ENCODE results near the gene GMPPA. TPM values are rescaled to one million over a fixed set of nuclear protein-coding genes. Genes with fewer than 3 reads are reported as not detected.

Gene GMPPA
- total RNA-seq, 1 donor, result 46.0 TPM

GRCh38 chr2:219474285-219475060, 24.2 kb upstream of the GMPPA start:
- Histone ChIP-seq H2AFZ (ENCODE audit: low read length) (no peak overlapping the region), H3K27ac (ENCODE audit: low read depth, low read length) (no peak overlapping the region), H3K4me1 (ENCODE audit: insufficient read depth, low read length) (peaks cover 5% of the 10 kb centered on the region), H3K27me3 (ENCODE audit: insufficient read depth, low read length) (no peaks in the 10 kb centered on the region), H3K4me3 (ENCODE audit: insufficient read depth, low read length) (no peak overlapping the region), H3K79me2 (ENCODE audit: insufficient read depth, low read length) (no peaks in the 10 kb centered on the region), H4K20me1 (ENCODE audit: insufficient read depth, low read length) (no peaks in the 10 kb centered on the region), H3K4me2 (ENCODE audit: insufficient read depth, low read length) (no peak overlapping the region), H3K36me3 (ENCODE audit: insufficient read depth, low read length) (peaks cover 83% of the 10 kb centered on the region), H3K9me3 (ENCODE audit: low read depth, low read length) (no peaks in the 10 kb centered on the region)
- DNase-seq (ENCODE audit: insufficient read length, low spot score, missing footprints), result no peak
- TF ChIP-seq CTCF (IDR thresholded peaks at IDR 0.05; ENCODE audit: extremely low read depth, low read depth, low read length), result no peak

DNA sequence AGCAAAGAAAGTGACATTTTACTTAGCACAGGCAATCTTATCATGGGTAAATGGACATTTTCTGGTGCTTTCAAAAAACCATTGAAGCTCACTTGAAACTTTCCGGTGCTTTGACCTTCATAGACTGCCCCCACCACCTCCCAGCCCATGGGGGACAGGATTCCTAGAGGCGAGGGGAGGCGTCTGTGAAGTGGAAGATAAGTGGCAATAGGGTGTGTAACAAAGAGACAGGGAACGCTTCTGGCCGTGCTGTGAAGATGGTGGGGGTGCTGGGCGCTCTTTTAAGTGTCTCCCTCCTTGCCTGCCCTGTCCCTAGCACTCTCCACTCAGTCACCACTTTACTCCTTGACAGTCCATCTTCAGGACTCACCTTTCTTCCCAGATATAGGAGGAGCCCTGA, 23.4 kb upstream of the GMPPA start:
- H3K27ac ChIP-seq (ENCODE audit: low read depth, low read length), result no peak overlapping the region
- no peaks in the 10 kb centered on the region for H3K27me3 ChIP-seq (ENCODE audit: insufficient read depth, low read length)
- H2AFZ ChIP-seq (ENCODE audit: low read length), result no peak overlapping the region
- H3K36me3 ChIP-seq (ENCODE audit: insufficient read depth, low read length), result peaks cover 83% of the 10 kb centered on the region
- H3K4me3 ChIP-seq (ENCODE audit: insufficient read depth, low read length), result no peak overlapping the region
- no peaks in the 10 kb centered on the region for H3K79me2 ChIP-seq (ENCODE audit: insufficient read depth, low read length)
- H4K20me1 ChIP-seq (ENCODE audit: insufficient read depth, low read length), result no peaks in the 10 kb centered on the region
- H3K4me1 ChIP-seq (ENCODE audit: insufficient read depth, low read length), result no peaks in the 10 kb centered on the region
- no peak overlapping the region for H3K4me2 ChIP-seq (ENCODE audit: insufficient read depth, low read length)
- no peaks in the 10 kb centered on the region for H3K9me3 ChIP-seq (ENCODE audit: low read depth, low read length)
- no peak for TF ChIP-seq CTCF (IDR thresholded peaks at IDR 0.05; ENCODE audit: extremely low read depth, low read depth, low read length)
- no peak for DNase-seq (ENCODE audit: insufficient read length, low spot score, missing footprints)

- DNase-seq (ENCODE audit: insufficient read length, low spot score, missing footprints), result peak; percentile 98
- H3K4me2 ChIP-seq (ENCODE audit: insufficient read depth, low read length), result no peak overlapping the region
Observed at GRCh38 chr2:219475697-219476651, 22.7 kb upstream of the GMPPA start.

More at GRCh38 chr2:219475697-219476651, 22.7 kb upstream of the GMPPA start:
- TF ChIP-seq CTCF (IDR thresholded peaks at IDR 0.05; ENCODE audit: extremely low read depth, low read depth, low read length), result peak; percentile 81
- Histone ChIP-seq H3K4me1 (ENCODE audit: insufficient read depth, low read length) (no peaks in the 10 kb centered on the region), H3K36me3 (ENCODE audit: insufficient read depth, low read length) (peaks cover 81% of the 10 kb centered on the region), H3K27ac (ENCODE audit: low read depth, low read length) (no peak overlapping the region), H2AFZ (ENCODE audit: low read length) (no peak overlapping the region), H3K9me3 (ENCODE audit: low read depth, low read length) (no peaks in the 10 kb centered on the region), H3K79me2 (ENCODE audit: insufficient read depth, low read length) (no peaks in the 10 kb centered on the region), H4K20me1 (ENCODE audit: insufficient read depth, low read length) (no peaks in the 10 kb centered on the region), H3K4me3 (ENCODE audit: insufficient read depth, low read length) (no peak overlapping the region), H3K27me3 (ENCODE audit: insufficient read depth, low read length) (no peaks in the 10 kb centered on the region)
